22Rv1 (cell line): ENCODE results near the gene COX14.

Source experiments
- CTCF ChIP-seq: fragments of 450-650 bp; IDR thresholded peaks from 2 replicates; pipeline ENCODE4 v1.5.1; 2017; ENCODE audit warnings: mild to moderate bottlenecking
- ZFX ChIP-seq: fragments of 450-650 bp; IDR thresholded peaks from 2 replicates; pipeline ENCODE4 v1.6.1; 2017; ENCODE audit warnings: antibody characterized with exemption, borderline replicate concordance

DNA sequence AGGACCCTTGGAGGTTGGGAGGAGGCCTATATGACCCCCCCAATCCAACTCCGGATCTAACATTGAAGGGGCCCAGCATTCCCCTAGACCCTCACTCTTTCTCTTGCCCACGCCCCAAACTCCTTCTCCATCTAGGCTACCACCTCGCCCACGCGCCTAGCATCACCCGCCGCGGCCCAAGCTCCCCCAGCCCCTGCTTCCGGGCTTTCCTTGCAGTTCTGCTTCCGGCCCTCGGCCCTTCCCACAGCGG lies 54.7 kb downstream of the COX14 start:
- TF ChIP-seq CTCF = no peak
- TF ChIP-seq ZFX = no peak
